ENCODE data around the gene FCSK. TPM values are rescaled to one million over a fixed set of nuclear protein-coding genes. Genes with fewer than 3 reads are reported as not detected.
"Not testable (repeated sequence)": the region's sequence is repeated elsewhere in the genome, so short reads cannot be mapped to it uniquely, and the experiment has no call there.

The FCSK gene
- total RNA-seq, 1 experiment from 2014 or later, result 22.2 TPM

- no peak for DNase-seq (ENCODE audit: low read depth)
- in situ Hi-C loops (cut with HindIII; ENCODE audit: low pct_unique_long_range_greater_than_20kb, low sequenced_read_pairs), result no loop called here
These were observed 6.3 kb upstream of the FCSK start for GRCh38 chr16:70448075-70448474.

- DNase-seq (ENCODE audit: low read depth); in situ Hi-C loops (cut with HindIII; ENCODE audit: low pct_unique_long_range_greater_than_20kb, low sequenced_read_pairs): not testable (repeated sequence)
These were observed 4.0 kb upstream of the FCSK start for GRCh38 chr16:70450142-70451003.

- DNase-seq (ENCODE audit: low read depth); in situ Hi-C loops (cut with HindIII; ENCODE audit: low pct_unique_long_range_greater_than_20kb, low sequenced_read_pairs): not testable (repeated sequence)
These were observed 3.4 kb upstream of the FCSK start for GRCh38 chr16:70451004-70451340.

DNA sequence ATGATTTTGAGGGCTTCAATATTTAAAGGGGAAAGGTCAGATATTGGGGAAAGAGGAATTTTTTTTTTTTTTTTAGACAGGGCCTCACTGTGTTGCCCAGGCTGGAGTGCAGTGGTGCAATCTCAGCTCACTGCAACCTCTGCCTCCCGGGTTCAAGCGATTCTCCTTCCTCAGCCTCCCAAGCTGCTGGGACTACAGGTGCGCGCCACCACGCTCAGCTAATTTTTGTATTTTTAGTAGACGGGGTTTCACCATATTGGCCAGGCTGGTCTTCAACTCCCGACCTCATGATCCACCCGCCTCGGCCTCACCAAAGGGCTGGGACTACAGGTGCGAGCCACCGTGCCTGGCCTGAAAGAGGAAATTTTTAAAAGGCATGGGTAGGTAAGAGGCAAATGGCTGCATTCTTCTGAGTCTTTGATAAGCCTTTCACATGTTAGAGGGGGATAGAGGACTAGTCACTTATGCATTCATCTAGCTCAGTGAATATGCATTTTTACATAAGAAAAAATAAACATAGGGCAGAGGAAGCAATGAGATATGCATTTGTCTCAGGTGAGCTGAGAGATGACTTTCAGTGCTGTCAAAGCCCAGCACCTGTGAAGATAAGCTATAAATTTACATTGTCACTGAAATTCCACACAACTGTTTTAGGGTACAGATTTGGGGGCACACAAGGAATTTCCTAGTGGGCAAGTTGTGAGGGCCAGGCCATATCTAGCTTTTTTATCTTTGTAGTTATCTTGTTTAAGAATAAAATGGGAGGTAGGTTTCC is 1.1 kb upstream of the FCSK start:
- in situ Hi-C loops (cut with HindIII; ENCODE audit: low pct_unique_long_range_greater_than_20kb, low sequenced_read_pairs), result no loop called here
- no peak for DNase-seq (ENCODE audit: low read depth)

DNA sequence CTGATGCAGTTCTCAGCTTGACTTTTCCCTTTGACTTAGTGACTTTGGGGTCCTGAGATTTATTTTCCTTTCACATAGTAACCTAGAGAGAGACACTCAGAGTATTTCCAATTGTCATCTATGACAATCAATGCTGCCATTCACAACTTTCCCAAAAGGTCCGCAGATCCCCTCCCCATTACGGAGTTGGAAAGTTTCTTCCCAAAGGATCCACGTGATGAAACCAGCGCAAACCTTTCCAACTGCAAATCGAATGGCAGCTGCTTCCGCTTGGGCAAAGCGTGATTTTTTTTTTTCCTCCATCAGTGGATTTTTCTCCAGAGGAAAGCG is 538 bp upstream of the FCSK start:
- in situ Hi-C loops (cut with HindIII; ENCODE audit: low pct_unique_long_range_greater_than_20kb, low sequenced_read_pairs), result no loop called here
- DNase-seq (ENCODE audit: low read depth), result no peak

DNA sequence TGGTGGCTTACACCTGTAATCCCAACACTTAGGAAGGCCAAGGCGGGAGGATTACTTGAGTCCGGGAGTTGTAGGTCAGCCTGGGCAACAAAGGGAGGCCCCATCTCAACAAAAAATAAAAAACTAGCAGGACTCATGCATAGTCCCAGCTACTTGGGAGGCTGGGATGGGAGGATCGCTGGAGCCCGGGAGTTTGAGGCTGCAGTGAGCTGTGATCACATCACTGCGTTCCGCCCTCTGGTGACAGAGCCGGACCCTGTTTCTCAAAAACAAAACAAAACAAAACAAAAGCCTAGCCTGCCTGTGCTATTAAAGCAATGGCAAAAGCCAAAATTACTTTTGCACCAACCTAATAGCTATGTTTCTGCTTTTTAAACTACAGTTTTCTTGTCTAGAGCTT is 1.5 kb downstream of the FCSK start:
- in situ Hi-C loops (cut with HindIII; ENCODE audit: low pct_unique_long_range_greater_than_20kb, low sequenced_read_pairs), result no loop called here
- DNase-seq (ENCODE audit: low read depth), result no peak

DNA sequence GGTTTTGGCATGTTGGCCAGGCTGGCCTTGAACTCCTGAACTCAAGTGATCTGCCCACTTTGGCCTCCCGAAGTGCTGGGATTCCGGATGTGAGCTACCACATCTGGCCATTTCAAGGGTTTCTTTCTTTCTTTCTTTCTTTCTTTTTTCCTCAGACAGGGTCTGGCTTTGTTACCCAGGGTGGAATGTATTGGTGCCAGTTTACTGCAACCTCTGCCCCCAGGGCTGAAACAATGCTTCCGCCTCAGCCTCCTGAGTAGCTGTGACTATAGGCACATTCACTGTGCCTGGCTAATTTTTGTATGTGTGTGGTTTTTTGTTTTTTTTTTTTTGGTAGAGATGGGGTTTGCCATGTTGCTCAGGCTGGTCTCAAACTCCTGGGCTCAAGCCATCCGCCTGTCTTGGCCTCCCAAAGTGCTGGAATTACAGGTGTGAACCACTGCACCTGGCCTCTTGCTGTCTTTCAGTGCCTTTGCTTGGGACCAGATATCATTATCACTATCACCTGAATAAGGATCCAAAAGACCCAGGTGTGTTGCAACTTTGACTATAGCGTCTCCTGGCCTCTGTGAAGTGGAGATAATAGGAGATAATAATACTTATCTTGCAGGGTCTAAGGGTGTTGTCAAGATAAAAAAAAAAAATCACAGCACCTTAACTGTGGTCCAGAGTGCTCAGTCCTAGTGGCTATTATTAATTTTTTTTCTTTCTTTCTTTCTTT is 3.2 kb downstream of the FCSK start:
- in situ Hi-C loops (cut with HindIII; ENCODE audit: low pct_unique_long_range_greater_than_20kb, low sequenced_read_pairs), result no loop called here
- DNase-seq (ENCODE audit: low read depth), result no peak

- DNase-seq (ENCODE audit: low read depth), result peak; percentile 71
- in situ Hi-C loops (cut with HindIII; ENCODE audit: low pct_unique_long_range_greater_than_20kb, low sequenced_read_pairs), result no loop called here
These were observed 6.4 kb downstream of the FCSK start for GRCh38 chr16:70460737-70461261.

- no peak for DNase-seq (ENCODE audit: low read depth)
- in situ Hi-C loops (cut with HindIII; ENCODE audit: low pct_unique_long_range_greater_than_20kb, low sequenced_read_pairs), result no loop called here
These were observed 8.8 kb downstream of the FCSK start for GRCh38 chr16:70463235-70463634.

DNA sequence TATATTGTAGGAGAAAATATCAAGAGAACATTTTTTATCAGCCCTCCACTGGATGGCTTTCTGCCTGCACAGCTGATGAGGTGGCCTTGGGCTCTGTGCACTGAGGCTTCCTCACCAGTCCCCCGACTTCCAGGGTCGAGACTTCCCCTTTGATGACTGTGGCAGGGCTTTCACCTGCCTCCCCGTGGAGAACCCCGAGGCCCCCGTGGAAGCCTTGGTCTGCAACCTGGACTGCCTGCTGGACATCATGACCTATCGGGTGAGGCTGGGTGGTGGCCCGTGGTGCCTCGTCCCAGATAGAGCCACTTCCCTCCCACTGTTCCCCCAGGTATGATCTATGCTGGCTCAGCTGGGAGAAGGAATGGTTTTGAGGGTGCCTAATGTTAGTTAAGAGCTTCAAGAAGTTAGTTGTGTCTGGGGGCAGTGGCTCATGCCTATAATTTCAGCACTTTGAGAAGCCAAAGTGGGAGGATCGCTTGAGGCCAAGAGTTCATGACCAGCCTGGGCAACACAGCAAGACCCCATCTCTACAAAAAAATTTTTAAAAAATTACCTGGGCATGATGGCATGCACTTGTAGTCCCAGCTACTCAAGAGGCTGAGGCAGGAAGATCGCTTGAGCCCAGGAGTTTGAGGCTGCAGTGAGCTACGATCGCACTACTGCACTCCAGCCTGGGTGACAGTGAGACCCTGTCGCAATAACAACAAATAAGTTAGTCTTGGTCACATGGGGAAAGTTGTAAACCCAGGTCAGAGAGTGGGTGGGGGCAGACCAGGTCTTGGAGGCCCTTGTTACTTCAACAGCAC is 11.8 kb downstream of the FCSK start:
- no peak for DNase-seq (ENCODE audit: low read depth)
- in situ Hi-C loops (cut with HindIII; ENCODE audit: low pct_unique_long_range_greater_than_20kb, low sequenced_read_pairs), result no loop called here

DNA sequence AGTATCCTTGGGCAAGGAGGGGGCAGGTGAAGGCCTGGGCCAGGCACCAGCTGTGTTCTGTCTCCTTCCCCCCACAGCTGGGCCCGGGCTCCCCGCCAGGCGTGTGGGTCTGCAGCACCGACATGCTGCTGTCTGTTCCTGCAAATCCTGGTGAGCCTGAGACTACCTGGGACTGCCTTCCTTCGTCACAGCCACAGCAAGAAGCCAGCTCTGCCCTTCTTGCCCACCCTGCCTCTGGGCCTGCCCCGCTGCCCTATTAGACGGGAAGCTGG is 12.3 kb downstream of the FCSK start:
- DNase-seq (ENCODE audit: low read depth), result no peak
- in situ Hi-C loops (cut with HindIII; ENCODE audit: low pct_unique_long_range_greater_than_20kb, low sequenced_read_pairs), result no loop called here

- in situ Hi-C loops (cut with HindIII; ENCODE audit: low pct_unique_long_range_greater_than_20kb, low sequenced_read_pairs), result no loop called here
- no peak for DNase-seq (ENCODE audit: low read depth)
These were observed 12.7 kb downstream of the FCSK start for GRCh38 chr16:70467113-70467512.

GRCh38 chr16:70467608-70468007 is 13.2 kb downstream of the FCSK start:
- in situ Hi-C loops (cut with HindIII; ENCODE audit: low pct_unique_long_range_greater_than_20kb, low sequenced_read_pairs), result no loop called here
- no peak for DNase-seq (ENCODE audit: low read depth)

DNA sequence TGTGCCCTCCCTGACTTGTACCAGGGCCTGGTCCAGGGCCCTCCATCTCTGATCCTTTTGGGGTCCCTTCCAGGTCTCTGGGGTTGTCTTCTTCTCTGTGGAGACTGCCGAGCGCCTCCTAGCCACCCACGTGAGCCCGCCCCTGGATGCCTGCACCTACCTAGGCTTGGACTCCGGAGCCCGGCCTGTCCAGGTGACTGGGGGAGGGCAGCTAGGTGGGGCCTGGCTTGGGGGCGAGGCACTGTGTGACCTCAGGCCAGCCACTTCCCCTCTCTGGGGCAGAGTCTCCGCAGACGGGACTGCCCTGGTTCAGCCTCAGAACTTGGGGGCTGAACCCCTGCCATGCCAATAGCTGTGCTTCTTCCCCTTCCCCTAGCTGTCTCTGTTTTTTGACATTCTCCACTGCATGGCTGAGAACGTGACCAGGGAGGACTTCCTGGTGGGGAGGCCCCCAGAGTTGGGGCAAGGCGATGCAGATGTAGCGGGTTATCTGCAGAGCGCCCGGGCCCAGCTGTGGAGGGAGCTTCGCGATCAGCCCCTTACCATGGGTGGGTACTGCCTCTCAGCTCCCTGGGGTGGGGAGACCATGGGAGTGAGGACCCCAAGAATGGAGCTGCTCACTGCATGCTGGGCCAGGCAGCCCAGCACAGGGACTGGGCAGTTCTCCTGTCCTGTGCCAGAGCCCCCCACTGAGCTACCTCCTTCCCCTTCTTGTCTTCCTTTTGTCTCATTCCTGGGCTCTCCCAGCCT is 14.6 kb downstream of the FCSK start:
- in situ Hi-C loops (cut with HindIII; ENCODE audit: low pct_unique_long_range_greater_than_20kb, low sequenced_read_pairs), result no loop called here
- no peak for DNase-seq (ENCODE audit: low read depth)

DNA sequence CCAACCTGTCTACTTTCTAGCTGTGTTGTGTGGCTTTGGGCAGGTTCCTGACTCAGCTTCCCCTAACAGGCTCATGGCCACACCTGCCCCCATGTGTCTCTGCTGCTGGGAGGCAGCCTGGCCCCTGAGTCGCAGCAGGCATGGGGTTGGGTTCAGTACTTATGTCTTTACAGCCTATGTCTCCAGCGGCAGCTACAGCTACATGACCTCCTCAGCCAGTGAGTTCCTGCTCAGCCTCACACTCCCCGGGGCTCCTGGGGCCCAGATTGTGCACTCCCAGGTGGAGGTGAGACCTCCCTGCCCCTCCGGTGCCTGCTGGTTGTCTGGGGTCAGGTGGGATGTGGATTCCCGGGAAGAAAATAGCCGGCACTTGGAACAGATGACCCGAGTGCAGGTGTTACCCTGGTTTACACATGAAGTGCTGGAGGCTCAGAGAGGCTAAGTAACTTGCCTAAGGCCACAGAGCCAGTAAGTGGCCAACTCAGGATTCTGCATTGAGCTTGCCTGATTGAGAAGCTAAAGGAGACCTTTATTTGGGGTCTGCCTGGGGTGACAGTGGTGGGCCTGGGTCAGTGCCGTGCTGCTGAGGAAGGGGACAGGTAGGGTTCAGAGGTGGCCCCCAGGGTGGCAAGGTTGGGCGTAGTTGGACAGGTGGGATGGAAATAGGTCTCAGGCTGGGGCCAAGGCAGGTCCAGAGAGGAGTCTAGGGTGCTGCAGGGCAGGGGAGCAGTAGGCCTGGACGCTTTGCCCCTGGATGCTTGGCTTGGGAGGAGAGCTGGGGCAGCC is 15.9 kb downstream of the FCSK start:
- in situ Hi-C loops (cut with HindIII; ENCODE audit: low pct_unique_long_range_greater_than_20kb, low sequenced_read_pairs), result no loop called here
- DNase-seq (ENCODE audit: low read depth), result no peak

GRCh38 chr16:70470927-70471341 is 16.5 kb downstream of the FCSK start:
- no peak for DNase-seq (ENCODE audit: low read depth)
- in situ Hi-C loops (cut with HindIII; ENCODE audit: low pct_unique_long_range_greater_than_20kb, low sequenced_read_pairs), result no loop called here

DNA sequence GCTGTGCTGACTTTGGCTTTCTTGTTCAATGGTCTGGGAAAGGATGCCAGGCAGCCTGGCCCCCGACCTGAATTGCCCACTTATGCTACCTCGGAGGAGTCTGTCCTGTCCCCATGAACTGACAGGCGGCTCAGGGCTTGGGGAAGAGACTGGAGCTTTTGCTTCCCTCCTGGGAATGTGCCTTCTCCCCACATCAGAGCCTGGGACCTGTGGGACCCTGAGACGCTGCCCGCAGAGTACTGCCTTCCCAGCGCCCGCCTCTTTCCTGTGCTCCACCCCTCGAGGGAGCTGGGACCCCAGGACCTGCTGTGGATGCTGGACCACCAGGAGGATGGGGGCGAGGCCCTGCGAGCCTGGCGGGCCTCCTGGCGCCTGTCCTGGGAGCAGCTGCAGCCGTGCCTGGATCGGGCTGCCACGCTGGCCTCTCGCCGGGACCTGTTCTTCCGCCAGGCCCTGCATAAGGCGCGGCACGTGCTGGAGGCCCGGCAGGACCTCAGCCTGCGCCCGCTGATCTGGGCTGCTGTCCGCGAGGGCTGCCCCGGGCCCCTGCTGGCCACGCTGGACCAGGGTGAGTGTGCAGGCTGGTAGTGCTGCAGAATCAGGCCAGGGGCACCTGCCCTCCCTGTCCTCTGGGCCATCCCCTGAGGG is 18.5 kb downstream of the FCSK start:
- DNase-seq (ENCODE audit: low read depth), result no peak
- in situ Hi-C loops (cut with HindIII; ENCODE audit: low pct_unique_long_range_greater_than_20kb, low sequenced_read_pairs), result no loop called here

All from Caki2 (cell line).